Anterior cingulate cortex (tissue), 58 donors: ENCODE data around the gene MED25.

Experiments used
- DNase-seq, 58 donors: peaks; one replicate each; lab custom pipeline; 2025; lab: John Stamatoyannopoulos, UW

MED25 gene

GRCh38 chr19:49881672-49882394 lies 63.7 kb downstream of the MED25 start:
- no peak for DNase-seq

DNA sequence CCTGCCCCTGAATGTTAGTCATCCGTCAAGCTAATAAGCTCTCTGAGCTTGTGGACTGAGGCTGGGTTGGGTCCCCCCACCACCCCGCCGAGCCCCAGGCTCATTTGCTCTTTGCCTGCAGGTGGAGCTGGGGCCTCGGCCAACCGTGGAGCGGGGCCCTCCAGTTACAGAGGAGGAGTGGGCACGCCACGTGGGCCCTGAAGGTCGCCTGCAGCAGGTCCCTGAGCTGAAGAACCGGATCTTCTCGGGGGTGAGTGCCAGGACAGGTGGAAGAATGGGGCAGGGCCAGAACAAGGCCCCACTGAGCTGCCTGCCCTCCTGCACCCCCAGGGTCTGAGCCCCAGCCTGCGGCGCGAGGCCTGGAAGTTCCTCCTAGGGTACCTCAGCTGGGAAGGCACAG lies 64.6 kb downstream of the MED25 start:
- no peak for DNase-seq

- DNase-seq, result no peak
Measured at GRCh38 chr19:49883094-49883493, 65.0 kb downstream of the MED25 start.

DNA sequence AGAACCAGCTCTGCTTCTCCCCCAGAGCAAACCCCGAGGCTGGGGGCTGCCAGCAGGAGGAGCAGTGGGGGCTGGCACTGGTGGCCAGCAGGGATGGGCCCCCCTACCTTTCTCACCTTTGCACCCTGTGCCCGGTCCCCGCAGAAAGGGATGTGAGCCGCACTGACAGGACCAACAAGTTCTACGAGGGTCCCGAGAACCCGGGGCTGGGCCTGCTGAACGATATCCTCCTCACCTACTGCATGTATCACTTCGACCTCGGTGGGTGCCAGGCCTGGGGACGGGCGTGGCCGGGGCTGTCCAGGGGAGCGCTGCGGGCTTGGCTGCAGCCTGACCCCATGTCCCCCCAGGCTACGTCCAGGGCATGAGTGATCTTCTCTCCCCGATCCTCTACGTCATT lies 66.0 kb downstream of the MED25 start:
- no peak for DNase-seq

GRCh38 chr19:49884760-49885159 lies 66.7 kb downstream of the MED25 start:
- DNase-seq, result no peak
